Stimulated activated CD8-positive, alpha-beta memory T cell treated with anti-CD3 and anti-CD28 coated beads, Interleukin-7, amount 100 ng/mL, for 1 hour (primary cell): Measurements from ENCODE around the gene COX7A2L.
"Not testable (repeated sequence)": the region's sequence is repeated elsewhere in the genome, so short reads cannot be mapped to it uniquely, and the experiment has no call there.

Experiments used
- DNase-seq, 2 donors: peaks; one replicate each; pipeline ENCODE4 v3.0.0-alpha.2; 2020; ENCODE audit warnings: low read depth in 2 of 2

COX7A2L gene

GRCh38 chr2:42339191-42339912 lies 21.7 kb downstream of the COX7A2L start:
- DNase-seq: no peak

GRCh38 chr2:42338567-42339190 lies 22.3 kb downstream of the COX7A2L start:
- no peak for DNase-seq

GRCh38 chr2:42337846-42338566 lies 23.0 kb downstream of the COX7A2L start:
- no peak for DNase-seq

DNA sequence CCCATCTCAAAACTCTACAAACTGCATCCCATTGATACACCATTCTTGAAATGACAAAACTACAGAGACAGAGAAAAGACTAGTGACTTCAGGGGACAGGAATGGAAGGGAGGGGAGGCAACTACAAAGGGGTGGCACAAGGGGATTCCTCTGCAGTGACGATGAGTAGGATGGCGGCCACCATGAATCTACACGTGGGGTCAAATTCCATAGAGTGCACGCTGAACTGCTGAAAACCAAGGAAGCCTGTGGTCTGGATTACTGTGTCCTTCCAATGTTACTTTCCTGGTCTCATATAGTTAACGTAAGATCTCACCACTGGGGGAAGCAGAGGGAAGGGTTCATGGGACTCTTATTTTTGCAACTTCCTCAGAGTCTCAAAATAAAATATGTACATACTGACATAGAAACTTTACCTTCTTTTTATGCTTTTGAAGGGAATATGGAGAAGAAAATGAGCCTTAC lies 23.6 kb downstream of the COX7A2L start:
- DNase-seq: no peak

DNA sequence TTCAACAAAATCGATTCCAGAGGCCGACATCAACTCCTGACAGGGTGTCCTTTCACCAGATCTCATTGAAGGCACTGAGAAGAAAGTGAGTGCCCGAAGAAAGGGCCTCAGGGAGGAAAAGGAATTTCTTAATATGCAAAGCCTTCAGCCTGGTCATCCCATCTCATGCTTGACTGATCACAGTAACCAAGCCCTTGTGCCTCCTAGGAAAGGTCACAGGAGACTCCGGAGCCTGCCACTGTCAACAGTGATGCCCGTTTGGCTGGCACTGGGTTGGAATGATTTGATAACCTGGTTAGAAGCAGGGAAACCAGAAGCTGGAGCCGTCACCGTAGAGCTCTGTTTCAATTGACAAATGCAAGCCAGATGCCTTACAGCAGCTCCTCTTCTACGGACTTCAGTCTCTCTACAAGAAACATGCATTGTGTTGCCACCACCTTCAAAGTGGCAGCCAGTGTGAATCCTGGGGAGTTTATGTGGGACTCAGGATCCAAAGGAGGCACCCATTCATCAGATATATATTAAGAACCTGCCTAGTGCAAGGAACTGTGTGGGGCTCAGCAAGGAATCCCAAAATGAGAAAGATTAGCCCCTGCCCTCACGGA lies 24.6 kb downstream of the COX7A2L start:
- DNase-seq: no peak

DNA sequence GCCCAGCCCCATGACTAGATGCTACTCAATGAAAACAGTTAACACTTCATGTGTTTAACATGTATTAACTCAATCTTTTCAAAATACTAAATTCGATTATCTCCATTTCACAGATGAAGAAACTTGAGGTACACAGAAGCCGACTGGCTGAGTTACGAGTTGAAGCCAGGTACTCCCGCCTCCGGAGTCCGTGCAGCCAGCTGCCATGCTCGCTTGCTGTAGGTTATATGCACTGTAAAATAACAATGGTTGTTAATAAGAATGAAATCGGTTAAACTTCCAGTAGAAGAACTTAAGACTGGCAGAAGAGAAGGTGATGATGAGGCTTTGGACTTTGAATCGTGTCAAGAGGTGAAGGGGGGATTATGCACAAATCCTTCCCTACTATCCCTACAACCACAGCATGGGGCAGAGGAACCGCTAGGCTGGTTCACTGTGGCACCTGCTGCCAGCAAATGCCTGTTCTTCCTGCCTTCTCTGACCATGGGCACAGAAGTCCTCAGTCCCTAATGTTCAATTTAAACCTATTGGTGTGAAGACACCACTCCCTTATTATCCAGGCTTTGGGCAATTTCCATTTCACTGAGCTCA lies 25.4 kb downstream of the COX7A2L start:
- DNase-seq: no peak

GRCh38 chr2:42334865-42335264 lies 26.2 kb downstream of the COX7A2L start:
- DNase-seq: not testable (repeated sequence)

GRCh38 chr2:42334220-42334619 lies 26.8 kb downstream of the COX7A2L start:
- no peak for DNase-seq

DNA sequence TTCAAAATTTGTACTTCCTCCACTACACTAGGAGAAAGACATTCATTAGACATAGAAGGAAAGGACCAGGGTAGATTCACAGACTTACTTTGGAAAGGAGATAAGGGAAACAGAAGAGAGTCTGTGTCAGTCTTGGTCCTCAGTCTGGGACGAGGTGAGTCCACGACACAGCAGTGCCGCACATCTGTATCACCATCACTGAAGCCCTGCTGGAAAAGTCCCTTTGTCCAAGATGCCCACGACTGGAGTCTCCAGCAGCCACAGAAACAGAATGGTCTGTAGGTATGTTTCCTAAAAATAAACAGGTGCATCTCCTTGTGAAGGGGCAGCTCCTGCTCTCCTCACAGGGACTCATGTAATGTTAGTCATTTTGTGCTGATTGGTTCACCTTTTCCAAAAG lies 27.4 kb downstream of the COX7A2L start:
- DNase-seq: no peak

DNA sequence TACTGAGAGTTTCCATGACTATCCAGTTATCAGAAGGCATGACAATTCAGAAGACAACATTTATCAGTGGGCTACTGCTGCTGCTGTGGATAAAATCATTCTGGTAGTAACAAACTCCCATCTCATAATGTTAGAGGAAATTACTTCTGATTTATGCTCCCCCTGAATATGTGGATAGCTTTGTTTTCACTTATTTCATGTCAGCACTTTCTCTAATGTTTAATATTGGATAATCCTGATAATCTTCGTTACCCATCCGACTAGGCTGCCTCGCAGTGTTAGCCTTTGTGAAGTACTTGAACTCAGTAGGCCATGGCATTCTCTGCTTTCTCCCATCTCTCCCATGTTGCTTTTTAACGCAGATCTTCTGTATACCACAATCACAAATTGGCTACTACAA lies 28.4 kb downstream of the COX7A2L start:
- no peak for DNase-seq

DNA sequence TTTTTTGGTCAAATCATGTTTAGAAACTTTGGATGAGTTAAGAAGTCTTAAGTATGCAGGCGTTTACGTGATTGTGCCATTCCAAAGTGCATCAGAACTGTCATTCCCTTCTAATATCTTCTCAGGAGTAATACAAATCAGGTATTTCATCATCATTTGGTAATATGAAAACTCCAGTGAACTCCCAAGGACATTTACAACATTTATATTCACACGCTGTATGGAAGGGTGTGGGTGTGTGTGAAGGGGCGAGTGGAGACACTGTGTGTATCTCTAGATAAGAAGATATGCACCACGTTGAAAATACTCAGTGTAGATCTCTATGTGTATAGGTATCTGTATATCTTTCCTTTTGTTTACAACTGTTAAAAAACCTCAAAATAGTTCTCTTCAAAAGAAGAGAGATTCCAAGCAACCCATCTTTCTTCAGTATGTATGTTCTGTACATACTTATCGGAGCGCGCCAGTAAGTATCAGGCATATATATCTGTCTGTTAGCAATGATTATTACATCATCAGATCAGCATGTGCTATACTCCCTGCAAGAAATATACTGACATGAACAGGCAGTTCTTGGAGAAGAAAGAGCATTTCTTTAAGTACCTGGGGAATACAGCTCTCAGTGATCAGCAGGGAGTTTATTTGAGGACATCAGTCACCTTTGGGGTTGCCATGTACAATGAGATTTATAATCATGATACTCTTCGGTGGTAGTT lies 29.3 kb downstream of the COX7A2L start:
- no peak for DNase-seq

DNA sequence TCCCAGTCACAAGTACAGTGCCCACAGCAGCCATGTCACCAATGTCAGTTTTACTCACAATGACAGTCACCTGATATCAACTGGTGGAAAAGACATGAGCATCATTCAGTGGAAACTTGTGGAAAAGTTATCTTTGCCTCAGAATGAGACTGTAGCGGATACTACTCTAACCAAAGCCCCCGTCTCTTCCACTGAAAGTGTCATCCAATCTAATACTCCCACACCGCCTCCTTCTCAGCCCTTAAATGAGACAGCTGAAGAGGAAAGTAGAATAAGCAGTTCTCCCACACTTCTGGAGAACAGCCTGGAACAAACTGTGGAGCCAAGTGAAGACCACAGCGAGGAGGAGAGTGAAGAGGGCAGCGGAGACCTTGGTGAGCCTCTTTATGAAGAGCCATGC lies 31.3 kb downstream of the COX7A2L start:
- no peak for DNase-seq

DNA sequence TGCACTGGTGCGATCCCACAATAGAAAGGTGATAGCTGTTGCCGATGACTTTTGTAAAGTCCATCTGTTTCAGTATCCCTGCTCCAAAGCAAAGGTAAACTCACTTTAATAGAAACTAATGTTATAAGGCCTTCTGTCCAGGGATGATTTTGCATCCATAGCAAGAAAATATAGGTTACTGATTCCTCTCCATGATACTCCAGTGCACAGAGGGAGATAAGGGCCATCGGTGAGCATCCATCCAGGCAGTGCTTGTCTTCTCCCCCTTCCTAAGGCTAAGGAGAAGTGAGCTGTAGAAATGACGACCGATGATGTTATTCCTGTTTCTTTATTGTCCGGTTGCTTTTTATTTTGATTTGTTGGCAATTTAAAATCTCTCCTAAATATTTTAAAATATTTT lies 32.1 kb downstream of the COX7A2L start:
- DNase-seq: no peak

DNA sequence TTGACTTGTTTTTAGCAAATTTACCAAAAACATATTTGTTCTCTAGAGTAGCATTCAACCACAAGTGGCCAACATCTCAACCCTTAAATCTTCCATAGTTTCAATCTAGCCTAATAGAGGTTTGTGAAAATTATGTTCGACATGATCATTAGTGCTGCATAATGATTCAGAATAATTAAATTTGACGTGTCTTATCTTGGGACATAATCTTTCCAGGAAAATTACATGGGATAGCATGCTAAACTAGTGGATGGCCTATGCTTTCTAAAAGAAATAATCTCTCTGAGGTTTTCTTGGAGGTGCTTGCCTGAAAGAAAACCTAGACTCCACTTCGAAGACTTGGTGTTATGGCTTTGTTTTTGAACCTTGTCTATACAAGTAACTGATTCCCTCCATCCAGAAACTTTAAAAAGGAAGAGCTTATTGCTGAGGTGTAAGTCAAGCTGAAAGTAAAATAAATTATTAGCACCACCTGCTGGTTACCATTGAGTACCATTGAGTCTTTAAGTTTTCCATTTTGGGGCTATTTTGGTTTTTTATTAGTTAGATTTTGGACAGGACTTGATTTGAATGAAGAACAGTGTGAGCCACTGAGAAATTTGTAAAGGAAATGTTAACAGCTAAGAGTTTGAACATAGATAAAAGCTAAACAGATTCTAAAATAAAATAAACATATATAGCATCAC lies 32.7 kb downstream of the COX7A2L start:
- no peak for DNase-seq

GRCh38 chr2:42327125-42327524 lies 33.9 kb downstream of the COX7A2L start:
- DNase-seq: no peak

DNA sequence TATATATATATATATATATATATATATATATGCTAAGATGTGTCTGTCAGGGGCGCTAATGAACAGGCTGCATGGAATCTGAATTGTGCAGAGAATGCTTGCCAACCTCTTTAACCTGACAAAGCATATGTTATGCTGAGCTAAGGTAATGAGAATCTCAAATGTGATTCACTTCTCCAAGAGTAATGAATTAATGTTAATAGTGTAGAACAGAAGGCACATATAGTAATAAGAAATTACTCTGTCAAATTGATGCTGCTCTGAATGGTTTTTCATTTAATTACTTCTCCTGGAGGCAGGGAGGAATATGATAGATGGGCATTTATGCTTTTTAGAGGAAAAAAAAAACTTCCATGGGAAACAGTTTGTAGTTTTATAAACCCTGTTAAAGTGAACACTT lies 35.4 kb downstream of the COX7A2L start:
- no peak for DNase-seq

DNA sequence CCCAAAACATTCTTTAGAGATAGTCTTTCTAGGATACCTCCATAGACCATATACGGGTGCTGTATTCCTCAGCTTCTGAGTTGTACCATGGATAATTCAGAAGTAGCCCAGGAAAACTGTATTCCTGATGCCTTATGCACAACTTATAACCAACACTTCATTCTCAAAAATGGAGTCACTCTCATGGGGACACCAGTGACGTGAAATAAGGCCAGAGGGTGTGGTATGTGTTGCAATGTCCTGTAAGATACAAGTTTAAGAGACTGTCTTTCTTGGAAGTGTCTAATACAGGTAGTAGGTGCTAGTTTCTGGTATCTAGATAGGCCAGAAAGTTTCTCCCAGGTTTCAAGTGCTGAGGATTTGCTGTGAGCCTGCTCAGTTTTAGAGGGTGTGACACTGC lies 36.1 kb downstream of the COX7A2L start:
- no peak for DNase-seq

- DNase-seq: no peak
Measured at GRCh38 chr2:42324244-42324643, 36.8 kb downstream of the COX7A2L start.

DNA sequence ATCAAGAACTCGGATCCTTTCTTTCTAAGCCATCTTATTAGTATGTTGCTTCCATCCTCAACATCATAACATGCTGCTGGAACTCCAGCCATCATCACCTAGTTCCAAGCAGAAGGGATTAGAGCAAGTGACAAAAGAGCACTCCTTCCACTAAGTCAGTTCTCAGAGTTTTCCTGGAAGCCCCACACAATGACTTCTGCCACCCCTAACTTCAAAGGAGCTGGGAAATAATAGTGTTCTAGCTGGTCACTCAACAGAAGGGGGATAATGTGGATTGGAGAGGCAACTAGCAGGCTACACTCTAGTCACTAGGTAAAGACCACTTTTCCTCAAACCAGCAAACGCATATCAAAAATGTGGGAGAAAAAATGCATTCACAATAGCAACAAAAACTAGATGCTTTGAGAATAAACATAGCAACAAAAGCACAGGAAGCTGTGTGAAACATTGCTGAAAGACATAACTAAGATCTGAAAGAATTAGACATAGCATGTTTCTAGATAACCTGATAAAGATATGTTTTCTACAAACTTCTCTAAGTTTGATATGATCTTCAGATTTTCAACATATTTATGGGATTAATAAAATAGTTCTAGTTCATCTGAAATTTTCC lies 39.5 kb downstream of the COX7A2L start:
- no peak for DNase-seq

DNA sequence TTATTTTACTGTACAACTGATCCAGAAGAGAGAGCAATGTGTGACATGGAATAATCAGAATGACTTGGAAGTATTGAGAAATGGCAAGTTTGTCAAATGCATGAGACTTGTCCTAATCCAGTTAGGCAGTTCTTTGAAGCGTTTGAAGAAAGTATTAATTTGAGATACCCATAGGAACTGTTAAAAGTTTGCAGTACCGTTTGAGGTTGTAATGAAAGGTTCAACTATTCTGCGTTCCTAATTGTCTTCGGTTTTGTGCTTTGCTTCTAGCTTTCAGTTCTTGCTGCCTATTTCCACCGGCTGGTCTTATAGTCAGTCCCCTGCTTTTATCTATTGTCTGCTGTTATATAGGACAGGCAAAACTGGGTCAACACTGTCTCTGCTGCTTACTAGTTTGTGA lies 41.8 kb downstream of the COX7A2L start:
- no peak for DNase-seq
